HL-60 (cell line): ENCODE data around the gene UBE4B.

Experiments used
- DNase-seq, 2 experiments: peaks; one replicate each; pipeline ENCODE4 v3.0.0-alpha.2; 2010 to 2020; ENCODE audit warnings: low read depth in 1 of 2, low spot score in 1 of 2
- H3K27ac ChIP-seq: fragments of 250-450 bp; sonication (Bioruptor Pico); replicated peaks from 2 replicates; pipeline ENCODE4 v1.5.1; 2020; ENCODE audit warnings: mild to moderate bottlenecking, moderate library complexity
- H3K27me3 ChIP-seq: fragments of 250-450 bp; sonication (Bioruptor Pico); 2 replicates; pipeline ENCODE4 v1.5.1; 2021; ENCODE audit warnings: mild to moderate bottlenecking, moderate library complexity; ENCODE audit not compliant: insufficient read depth, poor library complexity, severe bottlenecking
- H3K4me3 ChIP-seq: replicated peaks from 2 replicates; pipeline ENCODE4 v1.5.1; 2011; ENCODE audit warnings: mild to moderate bottlenecking, control low read depth, low read length; ENCODE audit not compliant: insufficient read depth
- GABPA ChIP-seq: IDR thresholded peaks from 2 replicates; pipeline ENCODE4 v1.6.1; 2012; ENCODE audit warnings: low read depth
- POLR2AphosphoS5 ChIP-seq: IDR thresholded peaks from 2 replicates; pipeline ENCODE4 v1.6.1; 2012; ENCODE audit warnings: low read depth
- REST ChIP-seq: IDR thresholded peaks from 2 replicates; pipeline ENCODE4 v1.6.1; 2012; ENCODE audit warnings: low read depth; ENCODE audit not compliant: insufficient replicate concordance
- SPI1 ChIP-seq: IDR thresholded peaks from 2 replicates; pipeline ENCODE4 v1.6.1; 2012; ENCODE audit warnings: low read depth, mild to moderate bottlenecking, borderline replicate concordance
- TF ChIP-seq, protein P1 (sequence below): IDR thresholded peaks from one replicate; pipeline ENCODE4 v1.5.1; 2011; ENCODE audit warnings: low read length, control low read depth, inconsistent platforms; ENCODE audit not compliant: insufficient read depth

UBE4B gene

GRCh38 chr1:10007169-10007568 lies 25.6 kb upstream of the UBE4B start:
- no peak for DNase-seq
- Histone ChIP-seq H3K27me3 (no peaks in the 10 kb centered on the region), H3K4me3 (no peak overlapping the region), H3K27ac (no peak overlapping the region)
- TF ChIP-seq REST (no peak), POLR2AphosphoS5 (no peak), GABPA (no peak), SPI1 (no peak)
- TF ChIP-seq, protein P1, sequence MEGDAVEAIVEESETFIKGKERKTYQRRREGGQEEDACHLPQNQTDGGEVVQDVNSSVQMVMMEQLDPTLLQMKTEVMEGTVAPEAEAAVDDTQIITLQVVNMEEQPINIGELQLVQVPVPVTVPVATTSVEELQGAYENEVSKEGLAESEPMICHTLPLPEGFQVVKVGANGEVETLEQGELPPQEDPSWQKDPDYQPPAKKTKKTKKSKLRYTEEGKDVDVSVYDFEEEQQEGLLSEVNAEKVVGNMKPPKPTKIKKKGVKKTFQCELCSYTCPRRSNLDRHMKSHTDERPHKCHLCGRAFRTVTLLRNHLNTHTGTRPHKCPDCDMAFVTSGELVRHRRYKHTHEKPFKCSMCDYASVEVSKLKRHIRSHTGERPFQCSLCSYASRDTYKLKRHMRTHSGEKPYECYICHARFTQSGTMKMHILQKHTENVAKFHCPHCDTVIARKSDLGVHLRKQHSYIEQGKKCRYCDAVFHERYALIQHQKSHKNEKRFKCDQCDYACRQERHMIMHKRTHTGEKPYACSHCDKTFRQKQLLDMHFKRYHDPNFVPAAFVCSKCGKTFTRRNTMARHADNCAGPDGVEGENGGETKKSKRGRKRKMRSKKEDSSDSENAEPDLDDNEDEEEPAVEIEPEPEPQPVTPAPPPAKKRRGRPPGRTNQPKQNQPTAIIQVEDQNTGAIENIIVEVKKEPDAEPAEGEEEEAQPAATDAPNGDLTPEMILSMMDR, result no peak

- no peak overlapping the region for H3K4me3 ChIP-seq
- TF ChIP-seq REST (no peak), POLR2AphosphoS5 (no peak), GABPA (no peak), SPI1 (no peak)
- TF ChIP-seq, protein P1, result no peak
- no peak overlapping the region for H3K27ac ChIP-seq
- no peak for DNase-seq
- H3K27me3 ChIP-seq, result no peaks in the 10 kb centered on the region
These were observed 18.7 kb upstream of the UBE4B start for GRCh38 chr1:10014016-10014415.

DNA sequence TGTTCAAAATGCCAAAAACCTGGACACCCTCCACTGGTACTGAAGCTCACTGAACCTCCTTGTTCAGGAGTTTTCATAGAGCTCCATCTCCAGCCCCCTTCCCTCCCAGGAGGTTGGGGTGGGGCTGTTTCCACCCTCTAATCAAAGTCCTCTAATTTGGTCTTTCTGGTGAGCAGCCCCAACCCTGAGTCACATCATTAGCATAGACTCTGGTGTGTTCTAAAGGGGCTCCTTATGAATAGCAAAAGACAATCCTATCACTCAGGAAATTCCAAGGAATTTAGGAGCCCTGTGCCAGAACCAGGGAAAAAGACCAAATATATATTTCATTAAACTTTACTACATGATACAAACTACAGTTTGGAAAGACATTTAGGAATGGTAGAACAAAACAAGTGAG lies 13.2 kb upstream of the UBE4B start:
- DNase-seq, result no peak
- H3K27me3 ChIP-seq, result no peaks in the 10 kb centered on the region
- H3K27ac ChIP-seq, result no peak overlapping the region
- TF ChIP-seq GABPA, result no peak
- TF ChIP-seq SPI1, result no peak
- TF ChIP-seq, protein P1, result no peak
- TF ChIP-seq REST, result no peak
- no peak for TF ChIP-seq POLR2AphosphoS5
- no peak overlapping the region for H3K4me3 ChIP-seq
